Smooth muscle cell of trachea (primary cell): ENCODE measurements around the gene MARCHF5. TPM values are rescaled to one million over a fixed set of nuclear protein-coding genes. Genes with fewer than 3 reads are reported as not detected.

Experiments
- total RNA-seq: library from RNA; depleted of rRNA; stranded (reverse); fragments of >200 nt; gene quantifications from 2 replicates; pipeline ENCODE4 v1.2.1, GENCODE V29; 2014

MARCHF5 gene, protein sequence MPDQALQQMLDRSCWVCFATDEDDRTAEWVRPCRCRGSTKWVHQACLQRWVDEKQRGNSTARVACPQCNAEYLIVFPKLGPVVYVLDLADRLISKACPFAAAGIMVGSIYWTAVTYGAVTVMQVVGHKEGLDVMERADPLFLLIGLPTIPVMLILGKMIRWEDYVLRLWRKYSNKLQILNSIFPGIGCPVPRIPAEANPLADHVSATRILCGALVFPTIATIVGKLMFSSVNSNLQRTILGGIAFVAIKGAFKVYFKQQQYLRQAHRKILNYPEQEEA
- total RNA-seq: 12.7 and 17.2 TPM in 2 replicates

DNA sequence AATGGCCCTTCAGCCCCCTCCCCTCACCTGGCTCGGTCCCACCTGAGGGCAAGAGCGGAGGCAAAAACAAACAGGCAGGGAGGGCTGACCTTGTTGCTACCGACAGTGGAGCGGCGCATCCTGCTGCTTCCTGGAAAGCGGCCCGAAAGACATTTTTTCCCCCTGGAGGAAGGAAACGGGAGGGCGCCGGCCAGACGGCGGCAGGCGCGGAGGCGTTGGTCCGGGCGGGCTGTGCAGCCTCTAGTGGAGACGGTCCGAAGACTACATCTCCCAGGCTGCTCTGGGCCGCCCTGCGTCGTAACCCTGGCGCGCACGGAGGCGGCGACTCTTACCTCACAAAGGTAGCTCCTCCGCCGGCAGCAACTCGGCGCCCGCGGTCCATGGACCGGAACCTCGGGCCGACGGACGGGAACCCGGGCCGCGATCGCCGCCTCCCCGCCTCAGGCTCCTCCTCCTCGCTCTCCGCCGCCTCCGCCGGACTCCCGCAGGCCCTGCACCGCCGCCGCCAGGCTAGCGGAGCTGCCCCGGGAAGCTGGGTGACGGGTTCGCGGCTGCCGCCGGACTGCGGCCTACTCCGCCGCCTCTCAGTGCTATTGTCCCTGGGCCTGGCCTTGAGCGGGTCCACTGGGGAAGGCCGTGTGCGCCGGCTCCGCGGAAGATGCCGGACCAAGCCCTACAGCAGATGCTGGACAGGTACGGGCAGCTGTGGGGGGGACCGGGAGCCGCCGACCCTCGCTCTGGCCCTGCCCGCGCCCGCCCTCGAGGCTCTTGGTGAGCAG, at the start of gene MARCHF5, which contains the start of gene CPEB3:
MARCHF5 (plus strand) TSS at position 331 of the 779 bp plus-strand sequence; CDS start at position 659, 328 bp downstream.
CPEB3 (minus strand) TSS at position 242 of the 779 bp plus-strand sequence. CDS start 50,728 bp downstream, outside the sequence.

Other genes starting within 250 kb of the MARCHF5 start
- 0.66 and 0.73 TPM in 2 replicates for gene CPEB3, start 89 bp upstream of the MARCHF5 start, total RNA-seq